Stimulated activated naive CD8-positive, alpha-beta T cell treated with anti-CD3 and anti-CD28 coated beads, Interleukin-15, amount 100 ng/mL, for 72 hours (primary cell): ENCODE data around the gene BMAL2.

Source experiments
- ATAC-seq: fragments of 150-1000 bp; cut with Tn5 transposase; 2 replicates; pipeline ENCODE4 v1.10.0; 2021; ENCODE audit warnings: mild to moderate bottlenecking, moderate library complexity
- DNase-seq, 2 donors: peaks; one replicate each; pipeline ENCODE4 v3.0.0; 2021 to 2022
- H3K27ac Mint-ChIP-seq, 2 donors: one replicate each; pipeline ENCODE4 v1.8.0; 2022; ENCODE audit warnings: mild to moderate bottlenecking in 2 of 2, mixed read lengths in 2 of 2, moderate library complexity in 2 of 2
- H3K27me3 Mint-ChIP-seq: one replicate; pipeline ENCODE4 v1.8.0; 2022; ENCODE audit warnings: mixed read lengths
- H3K4me1 Mint-ChIP-seq: one replicate; pipeline ENCODE4 v1.8.0; 2022; ENCODE audit warnings: mild to moderate bottlenecking, mixed read lengths
- H3K4me3 Mint-ChIP-seq, 2 donors: one replicate each; pipeline ENCODE4 v1.8.0; 2022; ENCODE audit warnings: mild to moderate bottlenecking in 2 of 2, mixed read lengths in 2 of 2, moderate library complexity in 1 of 2
- H3K9me3 Mint-ChIP-seq, 2 donors: one replicate each; pipeline ENCODE4 v1.8.0; 2022; ENCODE audit warnings: mixed read lengths in 2 of 2

The BMAL2 gene

DNA sequence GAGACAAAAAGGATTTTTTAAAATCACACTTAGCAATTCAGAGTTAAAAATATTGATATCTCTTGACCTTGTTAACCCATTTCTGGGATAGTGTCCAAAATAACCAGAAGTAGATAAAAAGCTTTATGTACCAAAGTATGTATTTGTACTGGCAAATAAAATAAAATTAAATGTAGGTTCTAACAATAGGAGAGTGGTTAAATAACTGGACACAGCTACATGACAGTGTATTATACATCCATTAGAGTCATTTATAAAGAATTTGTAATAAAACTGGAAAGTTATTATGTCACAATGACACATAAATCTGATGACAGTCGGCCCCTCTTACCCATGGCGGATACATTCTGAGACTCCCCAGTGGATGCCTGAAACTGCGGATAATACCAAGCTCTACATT lies 34.0 kb downstream of the BMAL2 start:
- no peak for ATAC-seq
- peaks cover 14% of the 10 kb centered on the region for H3K27me3 Mint-ChIP-seq
- no peaks in the 10 kb centered on the region for H3K9me3 Mint-ChIP-seq
- no peak overlapping the region for H3K27ac Mint-ChIP-seq
- no peak for DNase-seq
- H3K4me3 Mint-ChIP-seq = no peak overlapping the region
- H3K4me1 Mint-ChIP-seq = no peaks in the 10 kb centered on the region

DNA sequence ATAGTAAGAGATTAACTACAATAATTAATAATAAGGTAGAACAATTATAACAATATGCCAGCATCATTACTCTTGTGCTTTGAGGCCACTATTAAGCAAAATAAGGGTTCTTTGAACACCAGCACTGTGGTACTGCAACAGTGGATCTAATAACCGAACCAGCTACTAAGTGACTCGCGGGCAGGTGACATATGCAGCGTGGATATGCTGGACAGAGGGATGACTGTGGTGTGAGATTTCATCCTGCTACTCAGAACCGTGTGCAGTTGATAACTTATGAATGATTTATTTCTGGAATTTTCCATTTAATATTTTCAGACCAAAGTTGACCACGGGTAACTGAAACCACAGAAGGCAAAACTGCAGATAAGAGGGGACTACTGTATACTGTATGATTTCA lies 34.4 kb downstream of the BMAL2 start:
- Mint-ChIP-seq H3K4me3 (no peak overlapping the region), H3K9me3 (no peaks in the 10 kb centered on the region), H3K27ac (no peak overlapping the region), H3K4me1 (no peaks in the 10 kb centered on the region), H3K27me3 (peaks cover 10% of the 10 kb centered on the region)
- ATAC-seq (no peak), DNase-seq (no peak)

DNA sequence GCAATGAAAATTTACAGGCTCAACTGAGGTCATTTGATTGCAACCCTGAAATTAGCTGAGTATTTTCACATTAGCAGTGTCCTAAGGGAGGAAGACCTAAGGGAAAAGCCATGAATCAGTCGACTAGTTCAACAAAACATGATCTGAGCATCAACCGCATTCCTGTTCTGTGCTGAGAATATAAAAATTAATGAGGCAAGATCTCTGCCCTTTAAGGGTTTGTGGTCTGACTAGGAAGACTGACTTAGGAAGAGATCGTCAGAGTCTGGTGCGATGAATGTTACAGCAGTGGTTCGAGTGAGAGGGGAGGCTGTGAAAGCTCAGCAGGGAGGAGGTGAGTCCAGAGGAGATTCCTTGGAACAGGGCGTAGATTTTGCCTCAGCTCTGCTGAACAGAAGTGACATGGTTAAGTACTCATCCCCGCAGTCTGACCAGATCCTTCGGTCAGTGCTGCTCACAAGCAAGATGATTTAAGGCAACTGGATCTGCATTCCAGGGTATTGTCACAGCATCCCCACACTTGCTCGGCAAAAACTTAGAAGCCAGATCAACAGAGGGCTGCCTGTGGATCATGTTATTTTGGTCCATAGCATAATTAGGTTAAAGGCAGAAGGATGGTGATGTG lies 49.6 kb downstream of the BMAL2 start:
- no peak for ATAC-seq

More for the DNA sequence above, 49.6 kb downstream of the BMAL2 start:
- no peak overlapping the region for H3K27ac Mint-ChIP-seq
- H3K9me3 Mint-ChIP-seq = no peaks in the 10 kb centered on the region
- no peak overlapping the region for H3K4me3 Mint-ChIP-seq
- no peak for DNase-seq
- no peaks in the 10 kb centered on the region for H3K4me1 Mint-ChIP-seq
- H3K27me3 Mint-ChIP-seq = no peaks in the 10 kb centered on the region
